ENCODE data around the gene SLC66A3. TPM values are rescaled to one million over a fixed set of nuclear protein-coding genes. Genes with fewer than 3 reads are reported as not detected.

SLC66A3 gene
- total and polyA plus RNA-seq, 5 donors from 2014 or later, result 26.9 to 93.1 (median 75.9) TPM

- DNase-seq (no peak), ATAC-seq (ENCODE audit: low read depth in 2 of 2) (no peak)
- no peak overlapping the region for H3K27ac ChIP-seq (ENCODE audit: insufficient read depth, low read length, poor library complexity, severe bottlenecking)
- no peaks in the 10 kb centered on the region for H3K4me1 ChIP-seq (ENCODE audit: control insufficient read depth, insufficient read depth, low read length, poor library complexity, severe bottlenecking)
- no peaks in the 10 kb centered on the region for H3K9me3 ChIP-seq (ENCODE audit: control insufficient read depth in 2 of 2, low read length in 2 of 2)
- no peak overlapping the region for H3K4me3 ChIP-seq (ENCODE audit: low read depth, low read length)
- H3K36me3 Mint-ChIP-seq, result peaks cover 6% of the 10 kb centered on the region
- H3K9me3 Mint-ChIP-seq, result no peaks in the 10 kb centered on the region
- no peak overlapping the region for H3K4me3 Mint-ChIP-seq
- peaks cover 19% of the 10 kb centered on the region for H3K27me3 Mint-ChIP-seq
- no peak overlapping the region for H3K27ac Mint-ChIP-seq
- H3K4me1 Mint-ChIP-seq, result peaks cover 0 to 2% (median 0%) of the 10 kb centered on the region in 4 donors
- no peaks in the 10 kb centered on the region for H3K36me3 ChIP-seq (ENCODE audit: control insufficient read depth, insufficient read depth, low read length)
- H3K27me3 ChIP-seq (ENCODE audit: control insufficient read depth, insufficient read depth, low read length), result peaks cover 4% of the 10 kb centered on the region
Measured at GRCh38 chr2:11141319-11141718, 13.9 kb upstream of the SLC66A3 start.

GRCh38 chr2:11142330-11142729, 12.9 kb upstream of the SLC66A3 start:
- Mint-ChIP-seq H3K27me3 (peaks cover 19% of the 10 kb centered on the region), H3K27ac (no peak overlapping the region), H3K36me3 (peaks cover 6% of the 10 kb centered on the region), H3K4me3 (no peak overlapping the region), H3K9me3 (no peaks in the 10 kb centered on the region), H3K4me1 (peaks cover 0 to 2% (median 0%) of the 10 kb centered on the region in 4 donors)
- ATAC-seq (ENCODE audit: low read depth in 2 of 2) (no peak), DNase-seq (no peak)
- H3K4me1 ChIP-seq (ENCODE audit: control insufficient read depth, insufficient read depth, low read length, poor library complexity, severe bottlenecking), result no peaks in the 10 kb centered on the region
- H3K9me3 ChIP-seq (ENCODE audit: control insufficient read depth in 2 of 2, low read length in 2 of 2), result no peaks in the 10 kb centered on the region
- peaks cover 4% of the 10 kb centered on the region for H3K27me3 ChIP-seq (ENCODE audit: control insufficient read depth, insufficient read depth, low read length)
- no peaks in the 10 kb centered on the region for H3K36me3 ChIP-seq (ENCODE audit: control insufficient read depth, insufficient read depth, low read length)
- H3K4me3 ChIP-seq (ENCODE audit: low read depth, low read length), result no peak overlapping the region
- no peak overlapping the region for H3K27ac ChIP-seq (ENCODE audit: insufficient read depth, low read length, poor library complexity, severe bottlenecking)

GRCh38 chr2:11142987-11143386, 12.3 kb upstream of the SLC66A3 start:
- Mint-ChIP-seq H3K27me3 (peaks cover 19% of the 10 kb centered on the region), H3K4me1 (peaks cover 0 to 2% (median 0%) of the 10 kb centered on the region in 4 donors), H3K4me3 (no peak overlapping the region), H3K36me3 (peaks cover 6% of the 10 kb centered on the region), H3K27ac (no peak overlapping the region), H3K9me3 (no peaks in the 10 kb centered on the region)
- ATAC-seq (ENCODE audit: low read depth in 2 of 2) (no peak), DNase-seq (no peak)
- Histone ChIP-seq H3K4me3 (ENCODE audit: low read depth, low read length) (no peak overlapping the region), H3K4me1 (ENCODE audit: control insufficient read depth, insufficient read depth, low read length, poor library complexity, severe bottlenecking) (no peaks in the 10 kb centered on the region), H3K36me3 (ENCODE audit: control insufficient read depth, insufficient read depth, low read length) (no peaks in the 10 kb centered on the region), H3K27me3 (ENCODE audit: control insufficient read depth, insufficient read depth, low read length) (peaks cover 4% of the 10 kb centered on the region), H3K9me3 (ENCODE audit: control insufficient read depth in 2 of 2, low read length in 2 of 2) (no peaks in the 10 kb centered on the region), H3K27ac (ENCODE audit: insufficient read depth, low read length, poor library complexity, severe bottlenecking) (no peak overlapping the region)

GRCh38 chr2:11144077-11144737, 11.1 kb upstream of the SLC66A3 start:
- Histone ChIP-seq H3K36me3 (ENCODE audit: control insufficient read depth, insufficient read depth, low read length) (no peaks in the 10 kb centered on the region), H3K4me3 (ENCODE audit: low read depth, low read length) (no peak overlapping the region), H3K27ac (ENCODE audit: insufficient read depth, low read length, poor library complexity, severe bottlenecking) (no peak overlapping the region), H3K27me3 (ENCODE audit: control insufficient read depth, insufficient read depth, low read length) (peaks cover 4% of the 10 kb centered on the region), H3K9me3 (ENCODE audit: control insufficient read depth in 2 of 2, low read length in 2 of 2) (no peaks in the 10 kb centered on the region), H3K4me1 (ENCODE audit: control insufficient read depth, insufficient read depth, low read length, poor library complexity, severe bottlenecking) (no peaks in the 10 kb centered on the region)
- H3K4me1 Mint-ChIP-seq, result peaks cover 0 to 2% (median 0%) of the 10 kb centered on the region in 4 donors
- no peaks in the 10 kb centered on the region for H3K9me3 Mint-ChIP-seq
- H3K27ac Mint-ChIP-seq, result no peak overlapping the region
- no peak for DNase-seq
- peaks cover 6% of the 10 kb centered on the region for H3K36me3 Mint-ChIP-seq
- peaks cover 19% of the 10 kb centered on the region for H3K27me3 Mint-ChIP-seq
- no peak for ATAC-seq (ENCODE audit: low read depth in 2 of 2)
- H3K4me3 Mint-ChIP-seq, result no peak overlapping the region

- no peaks in the 10 kb centered on the region for H3K9me3 Mint-ChIP-seq
- no peak for ATAC-seq (ENCODE audit: low read depth in 2 of 2)
Measured at GRCh38 chr2:11144738-11145079, 10.6 kb upstream of the SLC66A3 start.

GRCh38 chr2:11145350-11145749, 9.9 kb upstream of the SLC66A3 start:
- no peaks in the 10 kb centered on the region for H3K9me3 Mint-ChIP-seq
- no peak overlapping the region for H3K4me3 Mint-ChIP-seq
- Histone ChIP-seq H3K36me3 (ENCODE audit: control insufficient read depth, insufficient read depth, low read length) (no peaks in the 10 kb centered on the region), H3K4me3 (ENCODE audit: low read depth, low read length) (no peak overlapping the region), H3K27me3 (ENCODE audit: control insufficient read depth, insufficient read depth, low read length) (peaks cover 4% of the 10 kb centered on the region), H3K27ac (ENCODE audit: insufficient read depth, low read length, poor library complexity, severe bottlenecking) (no peak overlapping the region), H3K9me3 (ENCODE audit: control insufficient read depth in 2 of 2, low read length in 2 of 2) (no peaks in the 10 kb centered on the region), H3K4me1 (ENCODE audit: control insufficient read depth, insufficient read depth, low read length, poor library complexity, severe bottlenecking) (no peaks in the 10 kb centered on the region)
- H3K27me3 Mint-ChIP-seq, result peaks cover 25% of the 10 kb centered on the region
- peaks cover 0 to 2% (median 0%) of the 10 kb centered on the region in 4 donors for H3K4me1 Mint-ChIP-seq
- H3K27ac Mint-ChIP-seq, result peak overlapping the region in 1 of 3 donors; percentile 52
- DNase-seq (no peak), ATAC-seq (ENCODE audit: low read depth in 2 of 2) (no peak)
- peaks cover 6% of the 10 kb centered on the region for H3K36me3 Mint-ChIP-seq

More at GRCh38 chr2:11144738-11145079, 10.6 kb upstream of the SLC66A3 start:
- H3K4me3 ChIP-seq (ENCODE audit: low read depth, low read length), result no peak overlapping the region
- no peak for DNase-seq
- peaks cover 4% of the 10 kb centered on the region for H3K27me3 ChIP-seq (ENCODE audit: control insufficient read depth, insufficient read depth, low read length)
- Mint-ChIP-seq H3K36me3 (peaks cover 6% of the 10 kb centered on the region), H3K4me1 (peaks cover 0 to 2% (median 0%) of the 10 kb centered on the region in 4 donors), H3K27ac (no peak overlapping the region), H3K27me3 (peaks cover 19% of the 10 kb centered on the region), H3K4me3 (no peak overlapping the region)
- no peak overlapping the region for H3K27ac ChIP-seq (ENCODE audit: insufficient read depth, low read length, poor library complexity, severe bottlenecking)
- H3K9me3 ChIP-seq (ENCODE audit: control insufficient read depth in 2 of 2, low read length in 2 of 2), result no peaks in the 10 kb centered on the region
- H3K36me3 ChIP-seq (ENCODE audit: control insufficient read depth, insufficient read depth, low read length), result no peaks in the 10 kb centered on the region
- no peaks in the 10 kb centered on the region for H3K4me1 ChIP-seq (ENCODE audit: control insufficient read depth, insufficient read depth, low read length, poor library complexity, severe bottlenecking)

- peaks cover 26% of the 10 kb centered on the region for H3K27me3 Mint-ChIP-seq
- H3K9me3 ChIP-seq (ENCODE audit: control insufficient read depth in 2 of 2, low read length in 2 of 2), result no peaks in the 10 kb centered on the region
- no peak overlapping the region for H3K27ac ChIP-seq (ENCODE audit: insufficient read depth, low read length, poor library complexity, severe bottlenecking)
- no peak overlapping the region for H3K4me3 Mint-ChIP-seq
- ATAC-seq (ENCODE audit: low read depth in 2 of 2), result no peak
- peaks cover 6% of the 10 kb centered on the region for H3K36me3 Mint-ChIP-seq
- no peaks in the 10 kb centered on the region for H3K4me1 ChIP-seq (ENCODE audit: control insufficient read depth, insufficient read depth, low read length, poor library complexity, severe bottlenecking)
- H3K27ac Mint-ChIP-seq, result no peak overlapping the region
- H3K4me1 Mint-ChIP-seq, result peaks cover 0 to 2% (median 0%) of the 10 kb centered on the region in 4 donors
- no peak for DNase-seq
- H3K36me3 ChIP-seq (ENCODE audit: control insufficient read depth, insufficient read depth, low read length), result no peaks in the 10 kb centered on the region
- no peak overlapping the region for H3K4me3 ChIP-seq (ENCODE audit: low read depth, low read length)
- peaks cover 4% of the 10 kb centered on the region for H3K27me3 ChIP-seq (ENCODE audit: control insufficient read depth, insufficient read depth, low read length)
- H3K9me3 Mint-ChIP-seq, result no peaks in the 10 kb centered on the region
Measured at GRCh38 chr2:11146076-11146475, 9.2 kb upstream of the SLC66A3 start.

- Mint-ChIP-seq H3K4me1 (peaks cover 0 to 2% (median under 1%) of the 10 kb centered on the region in 4 donors), H3K27me3 (peaks cover 20% of the 10 kb centered on the region), H3K36me3 (peaks cover 5% of the 10 kb centered on the region), H3K27ac (no peak overlapping the region), H3K4me3 (no peak overlapping the region), H3K9me3 (no peaks in the 10 kb centered on the region)
- ATAC-seq (ENCODE audit: low read depth in 2 of 2) (no peak), DNase-seq (no peak)
- peaks cover 4% of the 10 kb centered on the region for H3K27me3 ChIP-seq (ENCODE audit: control insufficient read depth, insufficient read depth, low read length)
- no peaks in the 10 kb centered on the region for H3K9me3 ChIP-seq (ENCODE audit: control insufficient read depth in 2 of 2, low read length in 2 of 2)
- no peak overlapping the region for H3K27ac ChIP-seq (ENCODE audit: insufficient read depth, low read length, poor library complexity, severe bottlenecking)
- no peak overlapping the region for H3K4me3 ChIP-seq (ENCODE audit: low read depth, low read length)
- H3K4me1 ChIP-seq (ENCODE audit: control insufficient read depth, insufficient read depth, low read length, poor library complexity, severe bottlenecking), result no peaks in the 10 kb centered on the region
- no peaks in the 10 kb centered on the region for H3K36me3 ChIP-seq (ENCODE audit: control insufficient read depth, insufficient read depth, low read length)
Measured at GRCh38 chr2:11147263-11147662, 8.0 kb upstream of the SLC66A3 start.

Measured in CD4-positive, CD25-positive, alpha-beta regulatory T cell (primary cell).